Measurements from ENCODE around the gene ZNF48.

GRCh38 chr16:30367349-30368009, 27.7 kb upstream of the ZNF48 start:
- TF ChIP-seq CTCF (IDR thresholded peaks at IDR 0.05 in 4 of 5, conservative IDR thresholded peaks at IDR 0.05 in 1 of 5) (no peak), POLR2A (IDR thresholded peaks at IDR 0.05) (no peak)

Data from gastrocnemius medialis (tissue), 4 donors.